GM19043 (cell line): ENCODE data around the gene IL23R.

ENCODE experiments used
- ATAC-seq: cut with Tn5 transposase; IDR thresholded peaks from one replicate; pipeline ENCODE4 v1.9.1; 2021; ENCODE audit warnings: low read depth; ENCODE audit not compliant: unreplicated experiment

Gene IL23R

GRCh38 chr1:67290236-67290635 is 124.0 kb downstream of the IL23R start:
- no peak for ATAC-seq

GRCh38 chr1:67294836-67295617 is 128.8 kb downstream of the IL23R start:
- no peak for ATAC-seq

- ATAC-seq: no peak
Measured at GRCh38 chr1:67298762-67299161, 132.5 kb downstream of the IL23R start.

- no peak for ATAC-seq
Measured at GRCh38 chr1:67299296-67299695, 133.0 kb downstream of the IL23R start.

- no peak for ATAC-seq
Measured at GRCh38 chr1:67300561-67300960, 134.3 kb downstream of the IL23R start.

- no peak for ATAC-seq
Measured at GRCh38 chr1:67304023-67304422, 137.8 kb downstream of the IL23R start.

- no peak for ATAC-seq
Measured at GRCh38 chr1:67306547-67306946, 140.3 kb downstream of the IL23R start.

GRCh38 chr1:67307251-67308060 is 141.2 kb downstream of the IL23R start, which contains the start of gene IL12RB2:
IL12RB2 (plus strand) TSS chr1:67307873; CDS start chr1:67320369, 12,496 bp downstream.
- ATAC-seq: no peak

GRCh38 chr1:67308136-67308535 is 141.9 kb downstream of the IL23R start:
- no peak for ATAC-seq
